Vagina (tissue), 2 donors: ENCODE data around the gene HOXA10. TPM values are rescaled to one million over a fixed set of nuclear protein-coding genes. Genes with fewer than 3 reads are reported as not detected.

Source experiments
- DNase-seq, 2 donors: peaks; one replicate each; pipeline ENCODE4 v3.0.0-alpha.2; 2017; ENCODE audit errors: extremely low spot score in 2 of 2
- H3K27ac ChIP-seq: fragments of 200-600 bp; sonication (generic); one replicate; pipeline ENCODE4 v1.5.1; 2019
- H3K27me3 ChIP-seq: fragments of 200-600 bp; sonication (generic); one replicate; pipeline ENCODE4 v1.5.1; 2019
- H3K36me3 ChIP-seq, 2 donors: fragments of 200-600 bp; sonication (generic); one replicate each; pipeline ENCODE4 v1.5.1; 2017 to 2019
- H3K4me1 ChIP-seq: fragments of 200-600 bp; sonication (generic); one replicate; pipeline ENCODE4 v1.5.1; 2019
- H3K4me3 ChIP-seq, 2 donors: fragments of 200-600 bp; sonication (generic); 1 replicate in 1 of 2; 2 replicates in 1 of 2; pipeline ENCODE4 v1.5.1; 2016 to 2019
- H3K9me3 ChIP-seq: fragments of 200-600 bp; sonication (generic); one replicate; pipeline ENCODE4 v1.5.1; 2019
- POLR2A ChIP-seq, 2 donors: fragments of 450-650 bp; IDR thresholded peaks; one replicate each; pipeline ENCODE4 v1.6.1; 2017; ENCODE audit warnings: antibody characterized with exemption in 2 of 2, mild to moderate bottlenecking in 2 of 2, moderate library complexity in 2 of 2
- POLR2AphosphoS5 ChIP-seq, 2 donors: sonication (generic); formaldehyde crosslinking; IDR thresholded peaks; one replicate each; pipeline ENCODE4 v1.9.0; 2017; ENCODE audit warnings: antibody characterized with exemption in 2 of 2, mild to moderate bottlenecking in 2 of 2, low read depth in 1 of 2; ENCODE audit not compliant: insufficient read depth in 1 of 2
- intact Hi-C: fragments of 100-400 bp; cut with DNase I; formaldehyde crosslinking; loops from one replicate; pipeline ENCODE4 v1.15.1; 2023
- total RNA-seq: library from RNA; depleted of rRNA; stranded (reverse); fragments of >200 nt; gene quantifications from one replicate; pipeline ENCODE4 v1.2.3, GENCODE V29; 2016
- TF ChIP-seq, protein P1 (sequence below), 3 experiments: fragments of 450-650 bp in 2 of 3; fragments of 200-600 bp in 1 of 3; sonication (generic) in 1 of 3; IDR thresholded peaks; one replicate each; pipeline ENCODE4 v1.5.1; 2017 to 2019; ENCODE audit warnings: antibody characterized with exemption in 3 of 3, mild to moderate bottlenecking in 2 of 3, moderate library complexity in 2 of 3

HOXA10 gene
- total RNA-seq, 1 donor from 2014 or later = 19.2 TPM

- peak overlapping the region; percentile 64 to 88 for H3K4me3 ChIP-seq
- no peaks in the 10 kb centered on the region for H3K27me3 ChIP-seq
- H3K27ac ChIP-seq = peak overlapping the region; percentile 99
- no peaks in the 10 kb centered on the region for H3K9me3 ChIP-seq
- intact Hi-C loops = no loop called here
- no peaks in the 10 kb centered on the region for H3K36me3 ChIP-seq
- peak in 1 of 2 donors; percentile 49 for TF ChIP-seq POLR2A (IDR thresholded peaks at IDR 0.05)
- TF ChIP-seq, protein P1, sequence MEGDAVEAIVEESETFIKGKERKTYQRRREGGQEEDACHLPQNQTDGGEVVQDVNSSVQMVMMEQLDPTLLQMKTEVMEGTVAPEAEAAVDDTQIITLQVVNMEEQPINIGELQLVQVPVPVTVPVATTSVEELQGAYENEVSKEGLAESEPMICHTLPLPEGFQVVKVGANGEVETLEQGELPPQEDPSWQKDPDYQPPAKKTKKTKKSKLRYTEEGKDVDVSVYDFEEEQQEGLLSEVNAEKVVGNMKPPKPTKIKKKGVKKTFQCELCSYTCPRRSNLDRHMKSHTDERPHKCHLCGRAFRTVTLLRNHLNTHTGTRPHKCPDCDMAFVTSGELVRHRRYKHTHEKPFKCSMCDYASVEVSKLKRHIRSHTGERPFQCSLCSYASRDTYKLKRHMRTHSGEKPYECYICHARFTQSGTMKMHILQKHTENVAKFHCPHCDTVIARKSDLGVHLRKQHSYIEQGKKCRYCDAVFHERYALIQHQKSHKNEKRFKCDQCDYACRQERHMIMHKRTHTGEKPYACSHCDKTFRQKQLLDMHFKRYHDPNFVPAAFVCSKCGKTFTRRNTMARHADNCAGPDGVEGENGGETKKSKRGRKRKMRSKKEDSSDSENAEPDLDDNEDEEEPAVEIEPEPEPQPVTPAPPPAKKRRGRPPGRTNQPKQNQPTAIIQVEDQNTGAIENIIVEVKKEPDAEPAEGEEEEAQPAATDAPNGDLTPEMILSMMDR (IDR thresholded peaks at IDR 0.05) = no peak
- peak in 1 of 2 donors; percentile 89 for TF ChIP-seq POLR2AphosphoS5 (IDR thresholded peaks at IDR 0.05; ENCODE audit: insufficient read depth in 1 of 2, low read depth in 1 of 2)
- DNase-seq = no peak
- H3K4me1 ChIP-seq = peaks cover 55% of the 10 kb centered on the region
Measured at GRCh38 chr7:27189295-27189996, 15.3 kb upstream of the HOXA10 start.

DNA sequence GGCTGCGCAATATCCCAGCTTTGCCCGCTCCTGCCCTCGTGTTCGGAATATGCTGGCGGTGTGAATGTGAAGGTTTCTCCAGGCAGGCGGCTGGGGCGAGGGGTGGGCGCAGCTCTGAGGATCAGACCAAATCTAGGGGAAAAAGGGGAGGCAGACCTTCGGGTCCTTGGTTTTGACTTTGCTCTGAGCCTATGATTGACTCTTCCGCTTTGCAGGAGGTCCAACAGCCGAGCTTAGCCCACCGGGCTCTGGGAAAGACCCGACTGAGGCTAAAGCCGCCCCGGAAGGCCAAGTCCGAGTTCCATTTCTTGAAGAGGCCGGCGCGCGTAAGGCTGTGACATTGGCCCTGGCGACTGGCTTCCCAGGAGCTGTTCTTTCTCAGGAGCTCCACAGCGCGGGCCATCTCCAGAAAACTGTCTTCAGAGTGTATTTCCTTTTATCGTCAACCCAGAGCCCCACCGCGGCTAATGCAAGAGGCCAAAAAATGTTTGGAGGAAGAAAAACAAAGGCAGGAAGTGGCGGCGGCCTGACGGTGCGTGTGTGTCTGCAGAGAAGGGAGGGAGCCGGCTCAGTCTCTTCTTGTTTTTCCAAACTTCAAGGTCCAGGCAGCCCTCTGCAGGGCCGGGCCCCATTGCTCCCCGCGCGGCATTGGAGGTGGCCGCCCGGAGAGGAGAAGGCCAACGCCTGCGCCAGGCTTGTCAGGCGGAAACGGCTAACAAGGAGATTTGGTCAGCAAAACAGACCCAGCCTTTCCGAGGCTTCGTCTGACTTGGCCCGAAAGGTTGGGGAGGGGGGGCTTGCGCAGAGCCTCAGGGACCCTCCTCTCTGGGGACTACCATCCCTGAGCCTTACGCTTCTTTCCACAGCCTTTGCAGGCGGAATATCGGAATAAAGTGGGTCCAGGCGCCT is 14.5 kb upstream of the HOXA10 start:
- Histone ChIP-seq H3K4me1 (peaks cover 59% of the 10 kb centered on the region), H3K4me3 (peak overlapping the region; percentile 64 to 88), H3K27ac (peak overlapping the region; percentile 99), H3K36me3 (no peaks in the 10 kb centered on the region), H3K27me3 (no peaks in the 10 kb centered on the region), H3K9me3 (no peaks in the 10 kb centered on the region)
- intact Hi-C loops = no loop called here
- DNase-seq = no peak
- TF ChIP-seq POLR2AphosphoS5 (IDR thresholded peaks at IDR 0.05; ENCODE audit: insufficient read depth in 1 of 2, low read depth in 1 of 2) (no peak), POLR2A (IDR thresholded peaks at IDR 0.05) (no peak)
- TF ChIP-seq, protein P1 (IDR thresholded peaks at IDR 0.05) = no peak

GRCh38 chr7:27187475-27188385 is 13.6 kb upstream of the HOXA10 start:
- Histone ChIP-seq H3K9me3 (no peaks in the 10 kb centered on the region), H3K36me3 (no peaks in the 10 kb centered on the region), H3K27me3 (no peaks in the 10 kb centered on the region), H3K4me3 (peak overlapping the region; percentile 64 to 88), H3K27ac (peak overlapping the region; percentile 99), H3K4me1 (peaks cover 62% of the 10 kb centered on the region)
- TF ChIP-seq POLR2AphosphoS5 (IDR thresholded peaks at IDR 0.05; ENCODE audit: insufficient read depth in 1 of 2, low read depth in 1 of 2) = no peak
- TF ChIP-seq, protein P1 (IDR thresholded peaks at IDR 0.05) = peak in 1 of 3 experiments; percentile 3
- no peak for DNase-seq
- intact Hi-C loops = no loop called here

GRCh38 chr7:27186668-27187474 is 12.8 kb upstream of the HOXA10 start:
- H3K4me1 ChIP-seq = peaks cover 67% of the 10 kb centered on the region
- H3K27me3 ChIP-seq = no peaks in the 10 kb centered on the region
- H3K36me3 ChIP-seq = no peaks in the 10 kb centered on the region
- peak overlapping the region; percentile 64 to 88 for H3K4me3 ChIP-seq
- no peaks in the 10 kb centered on the region for H3K9me3 ChIP-seq
- intact Hi-C loops = no loop called here
- TF ChIP-seq, protein P1 (IDR thresholded peaks at IDR 0.05) = no peak
- TF ChIP-seq POLR2AphosphoS5 (IDR thresholded peaks at IDR 0.05; ENCODE audit: insufficient read depth in 1 of 2, low read depth in 1 of 2) (no peak), POLR2A (IDR thresholded peaks at IDR 0.05) (no peak)
- peak overlapping the region; percentile 99 for H3K27ac ChIP-seq
- no peak for DNase-seq
